GM18508 (cell line): Measurements from ENCODE around the gene ANKFN1.

ENCODE experiments used
- ATAC-seq: cut with Tn5 transposase; IDR thresholded peaks from one replicate; pipeline ENCODE4 v1.9.1; 2021; ENCODE audit warnings: moderate number of reproducible peaks; ENCODE audit not compliant: insufficient read depth, unreplicated experiment

The ANKFN1 gene

GRCh38 chr17:56144223-56144622, 9.1 kb upstream of the ANKFN1 start:
- ATAC-seq = no peak

- ATAC-seq = no peak
Observed at GRCh38 chr17:56146534-56146933, 6.7 kb upstream of the ANKFN1 start.

- ATAC-seq = no peak
Observed at GRCh38 chr17:56148333-56148732, 4.9 kb upstream of the ANKFN1 start.

GRCh38 chr17:56149266-56150036, 3.8 kb upstream of the ANKFN1 start:
- ATAC-seq = no peak

GRCh38 chr17:56150649-56151048, 2.6 kb upstream of the ANKFN1 start:
- ATAC-seq = no peak

- ATAC-seq = no peak
Observed at GRCh38 chr17:56157845-56158244, 4.6 kb downstream of the ANKFN1 start.

GRCh38 chr17:56158344-56158743, 5.1 kb downstream of the ANKFN1 start:
- no peak for ATAC-seq

- no peak for ATAC-seq
Observed at GRCh38 chr17:56158915-56159825, 5.9 kb downstream of the ANKFN1 start.

- no peak for ATAC-seq
Observed at GRCh38 chr17:56159826-56160380, 6.6 kb downstream of the ANKFN1 start.

GRCh38 chr17:56160422-56160821, 7.1 kb downstream of the ANKFN1 start:
- no peak for ATAC-seq

GRCh38 chr17:56165072-56165641, 11.9 kb downstream of the ANKFN1 start:
- no peak for ATAC-seq

GRCh38 chr17:56167491-56167890, 14.2 kb downstream of the ANKFN1 start:
- ATAC-seq = no peak

GRCh38 chr17:56169621-56170020, 16.3 kb downstream of the ANKFN1 start:
- ATAC-seq = no peak

- no peak for ATAC-seq
Observed at GRCh38 chr17:56171186-56171959, 18.1 kb downstream of the ANKFN1 start.

GRCh38 chr17:56172517-56172982, 19.3 kb downstream of the ANKFN1 start:
- no peak for ATAC-seq

- no peak for ATAC-seq
Observed at GRCh38 chr17:56173026-56173425, 19.8 kb downstream of the ANKFN1 start.

GRCh38 chr17:56173958-56174835, 20.9 kb downstream of the ANKFN1 start:
- ATAC-seq = no peak

GRCh38 chr17:56175299-56175955, 22.2 kb downstream of the ANKFN1 start:
- no peak for ATAC-seq
